HUDEP-2 (cell line): Measurements from ENCODE around the gene RPS6KA2.

Experiments
- DNase-seq, 76 experiments: peaks; one replicate each; lab custom pipeline; 2025; ENCODE audit not compliant: unreplicated experiment in 76 of 76; lab: John Stamatoyannopoulos, UW

RPS6KA2 gene

GRCh38 chr6:166511316-166511715, 115.7 kb downstream of the RPS6KA2 start:
- no peak for DNase-seq

GRCh38 chr6:166509193-166509592, 117.9 kb downstream of the RPS6KA2 start:
- no peak for DNase-seq

- DNase-seq: no peak
Observed at GRCh38 chr6:166508726-166509125, 118.3 kb downstream of the RPS6KA2 start.

- DNase-seq: no peak
Observed at GRCh38 chr6:166507809-166508564, 119.1 kb downstream of the RPS6KA2 start.

- DNase-seq: no peak
Observed at GRCh38 chr6:166507380-166507779, 119.7 kb downstream of the RPS6KA2 start.

- DNase-seq: no peak
Observed at GRCh38 chr6:166505133-166505905, 121.7 kb downstream of the RPS6KA2 start.

GRCh38 chr6:166504100-166504499, 123.0 kb downstream of the RPS6KA2 start:
- no peak for DNase-seq

- no peak for DNase-seq
Observed at GRCh38 chr6:166503167-166503744, 123.8 kb downstream of the RPS6KA2 start.

- no peak for DNase-seq
Observed at GRCh38 chr6:166502453-166502852, 124.6 kb downstream of the RPS6KA2 start.

- DNase-seq: no peak
Observed at GRCh38 chr6:166501246-166501645, 125.8 kb downstream of the RPS6KA2 start.

- DNase-seq: no peak
Observed at GRCh38 chr6:166500246-166500645, 126.8 kb downstream of the RPS6KA2 start.

GRCh38 chr6:166499350-166500163, 127.5 kb downstream of the RPS6KA2 start:
- DNase-seq: no peak

GRCh38 chr6:166498661-166499349, 128.2 kb downstream of the RPS6KA2 start:
- no peak for DNase-seq

GRCh38 chr6:166498228-166498627, 128.8 kb downstream of the RPS6KA2 start:
- no peak for DNase-seq

GRCh38 chr6:166497087-166497899, 129.8 kb downstream of the RPS6KA2 start:
- no peak for DNase-seq

GRCh38 chr6:166496460-166496859, 130.6 kb downstream of the RPS6KA2 start:
- DNase-seq: no peak

- no peak for DNase-seq
Observed at GRCh38 chr6:166495487-166496314, 131.3 kb downstream of the RPS6KA2 start.

GRCh38 chr6:166494757-166495486, 132.1 kb downstream of the RPS6KA2 start:
- DNase-seq: no peak
